K562 (cell line): ENCODE measurements around the gene ARHGEF10L. TPM values are rescaled to one million over a fixed set of nuclear protein-coding genes. Genes with fewer than 3 reads are reported as not detected.

Source experiments
- ATAC-seq: fragments of 200-7000 bp; cut with Tn5 transposase; 3 replicates; pipeline ENCODE4 v1.9.1; 2020; ENCODE audit warnings: moderate library complexity
- BruUV-seq: library from RNA; stranded (reverse); fragments of 400-500 nt; replicated peaks from 2 replicates; lab custom pipeline; 2021; lab: Mats Ljungman, UMichigan
- CTCF ChIA-PET: fragments of 300-600 bp; formaldehyde crosslinking; extraction: SDS; loops from one replicate; lab custom pipeline; 2021; ENCODE audit warnings: low intra/inter-chr PET ratio; lab: Yijun Ruan, JAX
- POLR2A ChIA-PET: fragments of 300-600, 350-650 bp; sonication (Branson Sonifier 250); formaldehyde crosslinking; extraction: SDS; loops from one replicate; lab custom pipeline; 2021; ENCODE audit warnings: antibody characterized with exemption, inconsistent platforms; lab: Yijun Ruan, JAX
- DNase-seq, 4 experiments: peaks; one replicate each; pipeline versions ENCODE4 v3.0.0 to v3.0.0-alpha.2; 2011 to 2018; ENCODE audit warnings: low spot score in 3 of 4, mixed read lengths in 3 of 4; ENCODE audit errors: extremely low read depth in 1 of 4
- FAIRE-seq: peaks from 2 replicates; lab custom pipeline; 2011; peaks lifted over from hg19 to GRCh38; lab: Jason Lieb, UNC
- H2AFZ ChIP-seq: 2 replicates; pipeline ENCODE4 v1.6.0; 2011; ENCODE audit warnings: low read depth, low read length, control low read depth, inconsistent platforms
- H3K27ac ChIP-seq: fragments of 200-600 bp; 3 replicates; pipeline ENCODE4 v1.8.0; 2011; ENCODE audit warnings: low read depth, mild to moderate bottlenecking, control low read depth, inconsistent platforms, low read length, moderate library complexity, mixed read lengths; ENCODE audit errors: extremely low read depth
- H3K27me3 ChIP-seq, 2 experiments: fragments of 300-600 bp in 1 of 2; 2 replicates in 1 of 2; 3 replicates in 1 of 2; pipeline versions ENCODE4 v1.6.0 to v1.8.0; 2011; ENCODE audit warnings: inconsistent platforms in 2 of 2, low read length in 2 of 2, mild to moderate bottlenecking in 1 of 2, mixed read lengths in 1 of 2, moderate library complexity in 1 of 2; ENCODE audit not compliant: control insufficient read depth in 2 of 2, insufficient read depth in 2 of 2
- H3K36me3 ChIP-seq: fragments of 300-600 bp; 3 replicates; pipeline ENCODE4 v1.8.0; 2011; ENCODE audit warnings: mild to moderate bottlenecking, low read length, inconsistent platforms; ENCODE audit not compliant: control insufficient read depth, insufficient read depth
- H3K4me1 ChIP-seq, 2 experiments: fragments of 200-600 bp in 1 of 2; replicated peaks in 1 of 2; 2 replicates in 1 of 2; 3 replicates in 1 of 2; pipeline versions ENCODE4 v1.5.1 to v1.8.0; 2011; ENCODE audit warnings: inconsistent platforms in 2 of 2, low read length in 2 of 2, mild to moderate bottlenecking in 1 of 2, mixed read lengths in 1 of 2, moderate library complexity in 1 of 2; ENCODE audit not compliant: control insufficient read depth in 2 of 2, insufficient read depth in 2 of 2
- H3K4me2 ChIP-seq: 2 replicates; pipeline ENCODE4 v1.6.1; 2011; ENCODE audit warnings: low read length, control low read depth, inconsistent platforms, mixed read lengths; ENCODE audit not compliant: insufficient read depth
- H3K4me3 ChIP-seq: fragments of 200-600 bp; sonication (generic), shearing (Covaris generic); 2 replicates; pipeline ENCODE4 v1.5.1; 2016; ENCODE audit warnings: control low read depth, inconsistent platforms
- H3K79me2 ChIP-seq: fragments of 200-600 bp; 3 replicates; pipeline ENCODE4 v1.8.0; 2011; ENCODE audit warnings: low read length, inconsistent platforms; ENCODE audit not compliant: control insufficient read depth, insufficient read depth
- H3K9ac ChIP-seq, 2 experiments: 2 replicates each; pipeline versions ENCODE4 v1.6.0 to v1.6.1; 2011; ENCODE audit warnings: low read depth in 2 of 2, low read length in 2 of 2, control low read depth in 1 of 2, inconsistent platforms in 1 of 2, mild to moderate bottlenecking in 1 of 2, mixed read lengths in 1 of 2; ENCODE audit not compliant: insufficient read depth in 1 of 2
- H3K9me1 ChIP-seq: one replicate; pipeline ENCODE4 v1.6.0; 2011; ENCODE audit warnings: inconsistent platforms, mild to moderate bottlenecking, low read length, moderate library complexity; ENCODE audit not compliant: control insufficient read depth, insufficient read depth
- H3K9me3 ChIP-seq: replicated peaks from 2 replicates; pipeline ENCODE4 v1.5.1; 2011; ENCODE audit warnings: low read depth, low read length, inconsistent platforms; ENCODE audit not compliant: control insufficient read depth, insufficient read depth
- H4K20me1 ChIP-seq: replicated peaks from 2 replicates; pipeline ENCODE4 v1.6.1; 2011; ENCODE audit warnings: low read length, inconsistent platforms, mixed read lengths; ENCODE audit not compliant: control insufficient read depth, insufficient read depth
- ATF3 ChIP-seq, 2 experiments: fragments of 450-650 bp in 1 of 2; sonication (generic) in 1 of 2; formaldehyde crosslinking in 1 of 2; IDR thresholded peaks in 1 of 2; conservative IDR thresholded peaks in 1 of 2; 2 replicates each; pipeline versions ENCODE4 v1.6.1 to v1.8.1; 2016 to 2023; ENCODE audit warnings: mild to moderate bottlenecking in 2 of 2, moderate library complexity in 2 of 2, inconsistent platforms in 1 of 2, missing genetic modification reagents in 1 of 2
- BCL6 ChIP-seq: fragments of 250-450 bp; sonication (Bioruptor Pico); IDR thresholded peaks from 2 replicates; pipeline ENCODE4 v1.4.0; 2020
- GATAD2A ChIP-seq: fragments of 450-650 bp; IDR thresholded peaks from 2 replicates; pipeline ENCODE4 v1.6.1; 2017
- GTF2A2 ChIP-seq: IDR thresholded peaks from 2 replicates; pipeline ENCODE4 v1.6.1; 2016; ENCODE audit warnings: mild to moderate bottlenecking, missing genetic modification characterization, missing compliant biosample characterization
- HNRNPH1 ChIP-seq: fragments of 200-400 bp; formaldehyde crosslinking; optimal IDR thresholded peaks from 2 replicates; pipeline ENCODE3; 2017; ENCODE audit warnings: low read depth, mild to moderate bottlenecking, low read length, moderate library complexity
- HOMEZ ChIP-seq: fragments of 250-450 bp; sonication (Bioruptor Pico); IDR thresholded peaks from 2 replicates; pipeline ENCODE4 v1.4.0; 2020; ENCODE audit warnings: mild to moderate bottlenecking, moderate library complexity
- IFI16 ChIP-seq: fragments of 250-450 bp; sonication (Bioruptor Pico); IDR thresholded peaks from 2 replicates; pipeline ENCODE4 v2.1.2; 2022; ENCODE audit warnings: mild to moderate bottlenecking, inconsistent platforms
- LEF1 ChIP-seq: fragments of 450-650 bp; IDR thresholded peaks from 2 replicates; pipeline ENCODE4 v1.6.1; 2016; ENCODE audit warnings: mild to moderate bottlenecking
- RFX1 ChIP-seq: fragments of 450-650 bp; IDR thresholded peaks from 2 replicates; pipeline ENCODE4 v1.6.1; 2016; ENCODE audit warnings: mild to moderate bottlenecking, moderate library complexity
- SRF ChIP-seq, 2 experiments: fragments of 250-450, 450-650 bp in 1 of 2; sonication (Bioruptor Pico) in 1 of 2; sonication (generic) in 1 of 2; formaldehyde crosslinking; IDR thresholded peaks; 2 replicates each; pipeline versions ENCODE4 v1.5.0 to v1.5.1; 2020 to 2022; ENCODE audit warnings: mild to moderate bottlenecking in 1 of 2, missing genetic modification reagents in 1 of 2
- TOE1 ChIP-seq, 2 experiments: fragments of 450-650 bp in 1 of 2; sonication (generic) in 1 of 2; formaldehyde crosslinking in 1 of 2; IDR thresholded peaks; 2 replicates each; pipeline versions ENCODE4 v1.7.1 to v1.8.0; 2016 to 2022; ENCODE audit warnings: borderline replicate concordance in 2 of 2, mild to moderate bottlenecking in 2 of 2, antibody characterized with exemption in 1 of 2, inconsistent platforms in 1 of 2, low read depth in 1 of 2, missing genetic modification reagents in 1 of 2, moderate library complexity in 1 of 2
- ZFP1 ChIP-seq: fragments of 450-650 bp; formaldehyde crosslinking; IDR thresholded peaks from 2 replicates; pipeline ENCODE4 v1.4.0; 2020; ENCODE audit warnings: mild to moderate bottlenecking, mixed read lengths
- ZNF12 ChIP-seq: sonication (generic); formaldehyde crosslinking; IDR thresholded peaks from 2 replicates; pipeline ENCODE4 v1.4.0; 2020; ENCODE audit warnings: mild to moderate bottlenecking, missing genetic modification reagents
- ZNF184 ChIP-seq: sonication (generic); formaldehyde crosslinking; IDR thresholded peaks from 2 replicates; pipeline ENCODE4 v1.5.0; 2020; ENCODE audit warnings: missing genetic modification reagents
- ZNF224 ChIP-seq: sonication (generic); formaldehyde crosslinking; IDR thresholded peaks from 2 replicates; pipeline ENCODE4 v1.8.0; 2022; ENCODE audit warnings: mild to moderate bottlenecking, missing genetic modification reagents
- ZNF24 ChIP-seq: fragments of 450-650 bp; IDR thresholded peaks from 2 replicates; pipeline ENCODE4 v1.6.1; 2016
- ZNF280A ChIP-seq: fragments of 450-650 bp; IDR thresholded peaks from 2 replicates; pipeline ENCODE4 v1.6.1; 2018; ENCODE audit warnings: mild to moderate bottlenecking, low read depth; ENCODE audit not compliant: partially characterized antibody
- ZNF316 ChIP-seq: fragments of 450-650 bp; IDR thresholded peaks from 2 replicates; pipeline ENCODE4 v1.6.1; 2016
- ZNF436 ChIP-seq: fragments of 250-450, 450-650 bp; sonication (Bioruptor Pico); formaldehyde crosslinking; IDR thresholded peaks from 2 replicates; pipeline ENCODE4 v1.7.0; 2020; ENCODE audit warnings: mild to moderate bottlenecking
- ZNF644 ChIP-seq: fragments of 200-800 bp; sonication (Bioruptor generic); IDR thresholded peaks from 2 replicates; pipeline ENCODE4 v1.6.1; 2016; ENCODE audit warnings: low read depth, missing genetic modification characterization, missing compliant biosample characterization
- WGBS: fragments of 100-300 bp; shearing (Covaris generic); methylation state at CpG from one replicate; pipeline ENCODE4 v1.1.6; 2016; ENCODE audit warnings: low coverage, mixed read lengths; ENCODE audit not compliant: insufficient coverage; ENCODE audit errors: missing lambda C conversion rate; 5-methylcytosine and 5-hydroxymethylcytosine counted together
- in situ Hi-C: fragments of 300-500 bp; cut with MboI; formaldehyde crosslinking; loops from 4 replicates; pipeline ENCODE4 v1.15.0; 2018; ENCODE audit warnings: inconsistent platforms, mixed read lengths
- intact Hi-C: fragments of 100-400 bp; cut with micrococcal nuclease; formaldehyde crosslinking; loops from 2 replicates; pipeline ENCODE4 v1.14.2; 2022
- polyA plus RNA-seq, 8 experiments: library from polyadenylated mRNA; depleted of rRNA in 4 of 8; stranded (reverse) in 5 of 8; unstranded in 3 of 8; fragments of >200 nt; fragmentation: Nextera tagmentation in 2 of 8; fragmentation: Illumina TruSeq in 1 of 8; extraction: Ambion mirVana in 2 of 8; extraction: Trizol in 1 of 8; gene quantifications; 2 replicates each; pipeline versions ENCODE4 v1.2.1 to v1.2.3, GENCODE V29; 2011 to 2014; ENCODE audit warnings: inconsistent platforms in 1 of 8, missing spikeins in 1 of 8
- total RNA-seq, 7 experiments: library from RNA; depleted of rRNA in 6 of 7; stranded (reverse); fragments of >200 nt in 6 of 7; fragmentation: Illumina TruSeq in 2 of 7; extraction: Trizol in 2 of 7; gene quantifications; 2 replicates each; pipeline versions ENCODE4 v1.2.1 to v1.2.3, GENCODE V29; 2011 to 2021; ENCODE audit warnings: low replicate concordance in 1 of 7

The ARHGEF10L gene
- total and polyA plus RNA-seq, 9 of the 15 experiments (the other 6 are each of a cell fraction or from before 2014, with no cell fraction given): 0.09 to 0.13 TPM; not detected in 7

GRCh38 chr1:17711577-17711910 is 172.0 kb downstream of the ARHGEF10L start (continued):
- TF ChIP-seq ZNF12 (CRISPR knock-in tag): no peak
- TF ChIP-seq IFI16 (CRISPR knock-in tag): no peak
- TF ChIP-seq ZNF316: no peak
- TF ChIP-seq ZNF224 (CRISPR knock-in tag): no peak

GRCh38 chr1:17711941-17712340 is 172.4 kb downstream of the ARHGEF10L start:
- no peak for DNase-seq
- no peak for ATAC-seq
- Histone ChIP-seq H4K20me1 (peaks cover 3% of the 10 kb centered on the region; the same call in 1 of the 2 replicates), H2AFZ (no peak overlapping the region), H3K9ac (no peak overlapping the region), H3K4me3 (no peak overlapping the region), H3K79me2 (no peaks in the 10 kb centered on the region), H3K4me1 (no peaks in the 10 kb centered on the region), H3K9me1 (no peaks in the 10 kb centered on the region), H3K36me3 (no peaks in the 10 kb centered on the region), H3K4me2 (no peak overlapping the region), H3K27ac (no peak overlapping the region), H3K9me3 (no peaks in the 10 kb centered on the region), H3K27me3 (peaks cover 9 to 34% of the 10 kb centered on the region in 2 experiments; a peak in 3 of 5 replicates)
- no TSS peak for BruUV-seq
- 0% methylated on average over 5 of the region's 5 CpGs for WGBS
- no peak for FAIRE-seq
- intact Hi-C loops (no loop called here), in situ Hi-C loops (no loop called here)
- CTCF ChIA-PET: no interaction called here
- POLR2A ChIA-PET: interaction anchor here (0.8 kb wide), 1 partner anchor 41 kb away, joined by 4 read pairs; no protein-coding TSS in a partner anchor
- TF ChIP-seq BCL6 (no peak), TOE1 (IDR thresholded peaks at IDR 0.05; ENCODE audit: borderline replicate concordance) (no peak), TOE1 (CRISPR knock-in tag; IDR thresholded peaks at IDR 0.05; ENCODE audit: borderline replicate concordance, low read depth) (no peak), ZNF436 (no peak), HOMEZ (CRISPR knock-in tag) (no peak), LEF1 (no peak), RFX1 (no peak), ZFP1 (CRISPR knock-in tag) (no peak), ATF3 (IDR thresholded peaks at IDR 0.05) (no peak), ATF3 (CRISPR knock-in tag; conservative IDR thresholded peaks at IDR 0.05) (no peak), GTF2A2 (tag) (no peak), ZNF24 (no peak), GATAD2A (no peak), HNRNPH1 (no peak), ZNF280A (no peak), SRF (CRISPR knock-in tag; IDR thresholded peaks at IDR 0.05) (no peak), ZNF644 (tag) (no peak), ZNF184 (no peak)
